ENCODE measurements around the gene PXT1. TPM values are rescaled to one million over a fixed set of nuclear protein-coding genes. Genes with fewer than 3 reads are reported as not detected.

PXT1 gene
- total and polyA plus RNA-seq, 4 donors: not detected

GRCh38 chr6:36350681-36351571 lies 91.7 kb downstream of the PXT1 start:
- TF ChIP-seq REST (IDR thresholded peaks at IDR 0.05) (no peak), CTCF (IDR thresholded peaks at IDR 0.05; ENCODE audit: low read depth, low read length, missing input control) (no peak), RAD21 (IDR thresholded peaks at IDR 0.05) (no peak), TAF1 (conservative IDR thresholded peaks at IDR 0.05) (no peak), MAX (IDR thresholded peaks at IDR 0.05) (no peak)
- Histone ChIP-seq H3K36me3 (ENCODE audit: control insufficient read depth in 4 of 4, insufficient read depth in 3 of 4, low read depth in 1 of 4, low read length in 3 of 4) (no peaks in the 10 kb centered on the region), H3K27ac (ENCODE audit: low read depth in 1 of 2, low read length in 2 of 2) (peak overlapping the region in 1 of 2 donors; percentile 18), H3K27me3 (ENCODE audit: control insufficient read depth in 4 of 4, insufficient read depth in 4 of 4, low read length in 3 of 4) (no peaks in the 10 kb centered on the region), H3K9me3 (ENCODE audit: control insufficient read depth in 4 of 4, low read length in 3 of 4) (no peaks in the 10 kb centered on the region), H3K9ac (ENCODE audit: low read depth in 1 of 2, low read length in 2 of 2) (no peak overlapping the region), H3K4me3 (ENCODE audit: low read depth in 1 of 3, low read length in 3 of 3) (no peak overlapping the region), H3K4me1 (ENCODE audit: control insufficient read depth in 4 of 4, insufficient read depth in 4 of 4, low read length in 3 of 4) (no peaks in the 10 kb centered on the region)
- DNase-seq (ENCODE audit: low spot score): no peak
- 75% methylated on average over 15 of the region's 15 CpGs for WGBS

GRCh38 chr6:36350082-36350481 lies 92.6 kb downstream of the PXT1 start:
- Histone ChIP-seq H3K27ac (ENCODE audit: low read depth in 1 of 2, low read length in 2 of 2) (no peak overlapping the region), H3K4me1 (ENCODE audit: control insufficient read depth in 4 of 4, insufficient read depth in 4 of 4, low read length in 3 of 4) (no peaks in the 10 kb centered on the region), H3K4me3 (ENCODE audit: low read depth in 1 of 3, low read length in 3 of 3) (no peak overlapping the region), H3K9me3 (ENCODE audit: control insufficient read depth in 4 of 4, low read length in 3 of 4) (no peaks in the 10 kb centered on the region), H3K36me3 (ENCODE audit: control insufficient read depth in 4 of 4, insufficient read depth in 3 of 4, low read depth in 1 of 4, low read length in 3 of 4) (no peaks in the 10 kb centered on the region), H3K27me3 (ENCODE audit: control insufficient read depth in 4 of 4, insufficient read depth in 4 of 4, low read length in 3 of 4) (no peaks in the 10 kb centered on the region), H3K9ac (ENCODE audit: low read depth in 1 of 2, low read length in 2 of 2) (no peak overlapping the region)
- 78% methylated on average over 4 of the region's 4 CpGs for WGBS
- no peak for DNase-seq (ENCODE audit: low spot score)
- TF ChIP-seq ATF3 (IDR thresholded peaks at IDR 0.05): no peak
- TF ChIP-seq EGR1 (IDR thresholded peaks at IDR 0.05; ENCODE audit: low read depth in 2 of 2): no peak
- TF ChIP-seq ZBTB33 (IDR thresholded peaks at IDR 0.05): no peak
- TF ChIP-seq RXRA (IDR thresholded peaks at IDR 0.05): no peak
